Epithelial cell of prostate (primary cell): ENCODE results near the gene MAP7.
"Not testable (repeated sequence)": the region's sequence is repeated elsewhere in the genome, so short reads cannot be mapped to it uniquely, and the experiment has no call there.

Experiments used
- DNase-seq: peaks from one replicate; pipeline ENCODE4 v3.0.0-alpha.2; 2011; ENCODE audit warnings: low read depth, low spot score
- H3K27ac ChIP-seq: fragments of 450-650 bp; 2 replicates; pipeline ENCODE4 v1.5.1; 2017; ENCODE audit warnings: mild to moderate bottlenecking

The MAP7 gene

GRCh38 chr6:136550330-136551071 is at the start of gene MAP7:
Gene MAP7 (minus strand): TSS chr6:136550422. CDS start chr6:136550408, 14 bp downstream.
- H3K27ac ChIP-seq, result peak within 1 kb of the TSS; percentile 55
- peak; percentile 64 for DNase-seq

- no peak for DNase-seq
- H3K27ac ChIP-seq, result no peak overlapping the region
Observed at GRCh38 chr6:136599329-136600011, 49.2 kb upstream of the MAP7 start.

- no peak for DNase-seq
- no peak overlapping the region for H3K27ac ChIP-seq
Observed at GRCh38 chr6:136598048-136598447, 47.8 kb upstream of the MAP7 start.

GRCh38 chr6:136594671-136595070 is 44.4 kb upstream of the MAP7 start:
- peak overlapping the region; percentile 82 for H3K27ac ChIP-seq
- no peak for DNase-seq

GRCh38 chr6:136593748-136594490 is 43.7 kb upstream of the MAP7 start:
- peak; percentile 95 for DNase-seq
- peak overlapping the region; percentile 82 for H3K27ac ChIP-seq

- peak overlapping the region; percentile 82 for H3K27ac ChIP-seq
- DNase-seq, result no peak
Observed at GRCh38 chr6:136592930-136593673, 42.9 kb upstream of the MAP7 start.

GRCh38 chr6:136591617-136592016 is 41.4 kb upstream of the MAP7 start:
- H3K27ac ChIP-seq, result no peak overlapping the region
- DNase-seq, result no peak

- DNase-seq, H3K27ac ChIP-seq: not testable (repeated sequence)
Observed at GRCh38 chr6:136590846-136591245, 40.6 kb upstream of the MAP7 start.

- no peak for DNase-seq
- no peak overlapping the region for H3K27ac ChIP-seq
Observed at GRCh38 chr6:136587527-136587926, 37.3 kb upstream of the MAP7 start.

GRCh38 chr6:136586295-136586694 is 36.1 kb upstream of the MAP7 start:
- H3K27ac ChIP-seq, result peak overlapping the region; percentile 33
- no peak for DNase-seq

- peak overlapping the region; percentile 33 for H3K27ac ChIP-seq
- DNase-seq, result not testable (repeated sequence)
Observed at GRCh38 chr6:136585523-136585922, 35.3 kb upstream of the MAP7 start.

GRCh38 chr6:136584290-136584689 is 34.1 kb upstream of the MAP7 start:
- not testable (repeated sequence) for H3K27ac ChIP-seq, DNase-seq

GRCh38 chr6:136582711-136583471 is 32.7 kb upstream of the MAP7 start:
- H3K27ac ChIP-seq, result peak overlapping the region; percentile 4
- no peak for DNase-seq

GRCh38 chr6:136579800-136580199 is 29.6 kb upstream of the MAP7 start:
- no peak overlapping the region for H3K27ac ChIP-seq
- DNase-seq, result no peak

GRCh38 chr6:136576821-136577220 is 26.6 kb upstream of the MAP7 start:
- no peak for DNase-seq
- H3K27ac ChIP-seq, result no peak overlapping the region

GRCh38 chr6:136571496-136571895 is 21.3 kb upstream of the MAP7 start:
- no peak for DNase-seq
- no peak overlapping the region for H3K27ac ChIP-seq

GRCh38 chr6:136571065-136571464 is 20.8 kb upstream of the MAP7 start:
- DNase-seq, result no peak
- no peak overlapping the region for H3K27ac ChIP-seq

GRCh38 chr6:136568129-136568528 is 17.9 kb upstream of the MAP7 start:
- DNase-seq, result no peak
- H3K27ac ChIP-seq, result no peak overlapping the region

GRCh38 chr6:136567688-136568087 is 17.5 kb upstream of the MAP7 start:
- H3K27ac ChIP-seq, result no peak overlapping the region
- no peak for DNase-seq

- H3K27ac ChIP-seq, result no peak overlapping the region
- no peak for DNase-seq
Observed at GRCh38 chr6:136566851-136567250, 16.6 kb upstream of the MAP7 start.
